Measurements from ENCODE around the gene MAK. TPM values are rescaled to one million over a fixed set of nuclear protein-coding genes. Genes with fewer than 3 reads are reported as not detected.

MAK gene
- total RNA-seq, 1 donor from 2014 or later, result not detected

DNA sequence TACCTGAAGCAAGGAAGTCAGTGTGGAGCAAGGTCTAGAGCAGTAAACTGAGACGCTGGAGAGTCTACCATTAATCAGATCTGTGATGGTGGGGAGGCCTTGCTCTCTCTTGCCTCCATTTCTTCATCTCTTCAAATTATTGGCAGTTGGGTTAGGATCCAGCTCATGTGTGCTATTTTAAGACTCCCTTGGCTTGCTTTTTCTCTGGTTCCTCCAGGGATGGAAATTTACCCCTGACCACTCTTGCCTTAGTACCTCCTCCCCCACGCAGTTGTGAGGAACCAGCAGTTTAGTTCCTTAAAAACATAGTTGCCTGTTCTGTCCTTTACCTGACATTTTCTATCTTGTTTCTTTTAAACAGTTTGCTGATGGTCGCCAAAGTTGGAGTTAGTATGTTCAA, 108.1 kb downstream of the MAK start:
- H3K9me3 Mint-ChIP-seq, result no peaks in the 10 kb centered on the region
- POLR2A ChIA-PET, result no interaction called here
- H3K27me3 Mint-ChIP-seq, result no peaks in the 10 kb centered on the region
- ATAC-seq (ENCODE audit: low read depth) (no peak), DNase-seq (no peak)
- H3K27ac Mint-ChIP-seq, result no peak overlapping the region
- H3K4me3 Mint-ChIP-seq, result no peak overlapping the region
- H3K36me3 Mint-ChIP-seq (ENCODE audit: low read depth), result peaks cover 36% of the 10 kb centered on the region
- H3K4me1 Mint-ChIP-seq, result peaks cover 7% of the 10 kb centered on the region
- TF ChIP-seq, protein P1, sequence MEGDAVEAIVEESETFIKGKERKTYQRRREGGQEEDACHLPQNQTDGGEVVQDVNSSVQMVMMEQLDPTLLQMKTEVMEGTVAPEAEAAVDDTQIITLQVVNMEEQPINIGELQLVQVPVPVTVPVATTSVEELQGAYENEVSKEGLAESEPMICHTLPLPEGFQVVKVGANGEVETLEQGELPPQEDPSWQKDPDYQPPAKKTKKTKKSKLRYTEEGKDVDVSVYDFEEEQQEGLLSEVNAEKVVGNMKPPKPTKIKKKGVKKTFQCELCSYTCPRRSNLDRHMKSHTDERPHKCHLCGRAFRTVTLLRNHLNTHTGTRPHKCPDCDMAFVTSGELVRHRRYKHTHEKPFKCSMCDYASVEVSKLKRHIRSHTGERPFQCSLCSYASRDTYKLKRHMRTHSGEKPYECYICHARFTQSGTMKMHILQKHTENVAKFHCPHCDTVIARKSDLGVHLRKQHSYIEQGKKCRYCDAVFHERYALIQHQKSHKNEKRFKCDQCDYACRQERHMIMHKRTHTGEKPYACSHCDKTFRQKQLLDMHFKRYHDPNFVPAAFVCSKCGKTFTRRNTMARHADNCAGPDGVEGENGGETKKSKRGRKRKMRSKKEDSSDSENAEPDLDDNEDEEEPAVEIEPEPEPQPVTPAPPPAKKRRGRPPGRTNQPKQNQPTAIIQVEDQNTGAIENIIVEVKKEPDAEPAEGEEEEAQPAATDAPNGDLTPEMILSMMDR (IDR thresholded peaks at IDR 0.05), result no peak
- CTCF ChIA-PET, result no interaction called here
- intact Hi-C loops (cut with micrococcal nuclease), result no loop called here

- H3K9me3 Mint-ChIP-seq, result no peaks in the 10 kb centered on the region
- intact Hi-C loops (cut with micrococcal nuclease), result no loop called here
- CTCF ChIA-PET, result no interaction called here
- POLR2A ChIA-PET, result no interaction called here
- DNase-seq (no peak), ATAC-seq (ENCODE audit: low read depth) (no peak)
- no peaks in the 10 kb centered on the region for H3K27me3 Mint-ChIP-seq
- TF ChIP-seq, protein P1 (IDR thresholded peaks at IDR 0.05), result no peak
- peaks cover 39% of the 10 kb centered on the region for H3K4me1 Mint-ChIP-seq
- H3K27ac Mint-ChIP-seq, result no peak overlapping the region
- H3K36me3 Mint-ChIP-seq (ENCODE audit: low read depth), result peaks cover 35% of the 10 kb centered on the region
- H3K4me3 Mint-ChIP-seq, result no peak overlapping the region
Observed at GRCh38 chr6:10725716-10726115, 112.6 kb downstream of the MAK start.

DNA sequence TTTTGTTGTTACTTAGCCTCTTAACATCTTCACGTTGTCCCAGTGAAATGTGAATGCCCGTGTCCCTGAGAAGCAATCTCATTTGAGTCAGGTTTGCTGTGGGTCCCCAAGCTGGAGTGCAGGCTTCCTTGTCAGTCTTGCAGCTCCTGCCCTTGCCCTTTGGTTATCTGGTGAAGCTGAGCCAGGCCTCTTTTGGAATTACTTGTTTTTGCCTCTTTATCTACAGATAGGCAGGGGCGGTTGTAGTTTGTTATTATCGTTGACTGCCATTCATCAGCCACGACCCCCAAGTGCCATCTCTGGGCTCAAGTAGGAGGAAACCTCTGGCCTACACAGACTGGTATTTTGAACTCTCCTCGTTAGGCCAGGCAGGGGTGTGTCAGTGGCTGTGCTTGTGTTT, 113.3 kb downstream of the MAK start:
- no peak for DNase-seq
- H3K4me3 Mint-ChIP-seq, result no peak overlapping the region
- CTCF ChIA-PET, result interaction anchor here (1.0 kb wide), 1 partner anchor 215 kb away, joined by 3 read pairs; no protein-coding TSS in a partner anchor
- no peaks in the 10 kb centered on the region for H3K9me3 Mint-ChIP-seq
- H3K27ac Mint-ChIP-seq, result no peak overlapping the region
- POLR2A ChIA-PET, result interaction anchor here (0.6 to 6.4 kb wide), 2 partner anchors 30 to 205 kb away, joined by 9 to 75 read pairs; partner anchors contain the start of genes C6orf52 and PAK1IP1
- intact Hi-C loops (cut with micrococcal nuclease), result no loop called here
- TF ChIP-seq, protein P1 (IDR thresholded peaks at IDR 0.05), result no peak
- no peaks in the 10 kb centered on the region for H3K27me3 Mint-ChIP-seq
- H3K36me3 Mint-ChIP-seq (ENCODE audit: low read depth), result peaks cover 29% of the 10 kb centered on the region
- H3K4me1 Mint-ChIP-seq, result peaks cover 39% of the 10 kb centered on the region
- no peak for ATAC-seq (ENCODE audit: low read depth)

DNA sequence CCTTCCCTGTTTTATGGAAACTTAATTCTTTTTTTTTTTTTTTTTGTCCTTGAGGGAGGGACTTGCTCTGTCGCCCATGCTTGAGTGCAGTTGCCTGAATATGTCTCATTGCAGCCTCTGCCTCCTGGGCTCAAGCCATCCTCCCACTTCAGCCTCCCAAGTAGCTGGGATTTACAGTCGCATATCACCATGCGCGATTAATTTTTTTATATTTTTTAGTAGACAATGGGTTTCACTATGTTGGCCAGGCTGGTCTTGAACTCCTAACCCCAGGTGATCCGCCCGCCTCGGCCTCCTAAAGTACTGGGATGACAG, 114.8 kb downstream of the MAK start:
- ChIA-PET POLR2A (interaction anchor here (0.7 to 6.4 kb wide), 2 partner anchors 29 to 193 kb away, joined by 4 to 75 read pairs; partner anchors contain the start of genes C6orf52 and PAK1IP1), CTCF (no interaction called here)

GRCh38 chr6:10722820-10723566, 115.3 kb downstream of the MAK start, which contains the start of gene TMEM14C:
TSS of gene TMEM14C (plus strand) at chr6:10723070. CDS start at chr6:10724614, 1,544 bp downstream.
- Mint-ChIP-seq H3K4me1 (peaks cover 39% of the 10 kb centered on the region), H3K27ac (peak within 1 kb of the TSS; percentile 89), H3K9me3 (peaks cover 4% of the 10 kb centered on the region), H3K36me3 (ENCODE audit: low read depth) (peaks cover 17% of the 10 kb centered on the region), H3K27me3 (no peaks in the 10 kb centered on the region), H3K4me3 (peak within 1 kb of the TSS; percentile 93)
- intact Hi-C loops (cut with micrococcal nuclease), result loop anchor here (1.0 to 2.0 kb wide), 4 partner anchors 24 to 213 kb away; partner anchors contain the start of genes C6orf52, MAK, PAK1IP1 and TMEM14B
- ATAC-seq (ENCODE audit: low read depth) (peak; percentile 98), DNase-seq (peak; percentile 78)
- POLR2A ChIA-PET, result interaction anchor here (0.6 to 6.4 kb wide), 6 partner anchors 13 to 193 kb away, joined by 3 to 75 read pairs (median 4); partner anchors contain the start of genes C6orf52 and PAK1IP1
- CTCF ChIA-PET, result no interaction called here
- TF ChIP-seq, protein P1 (IDR thresholded peaks at IDR 0.05), result no peak

More for the DNA sequence above, 114.8 kb downstream of the MAK start:
- no peak for DNase-seq
- intact Hi-C loops (cut with micrococcal nuclease), result loop anchor here (1.0 to 2.0 kb wide), 4 partner anchors 24 to 213 kb away; partner anchors contain the start of genes C6orf52, MAK, PAK1IP1 and TMEM14B
- TF ChIP-seq, protein P1 (IDR thresholded peaks at IDR 0.05), result no peak
- Mint-ChIP-seq H3K4me1 (peaks cover 39% of the 10 kb centered on the region), H3K4me3 (peak overlapping the region; percentile 93), H3K27me3 (no peaks in the 10 kb centered on the region), H3K9me3 (peaks cover 2% of the 10 kb centered on the region), H3K36me3 (ENCODE audit: low read depth) (peaks cover 22% of the 10 kb centered on the region), H3K27ac (peak overlapping the region; percentile 89)
- ATAC-seq (ENCODE audit: low read depth), result no peak
